NCI-H510A (cell line): ENCODE data around the gene SLC12A5.
"Not testable (repeated sequence)": the region's sequence is repeated elsewhere in the genome, so short reads cannot be mapped to it uniquely, and the experiment has no call there.

Experiments used
- DNase-seq: peaks from one replicate; lab custom pipeline; 2025; lab: John Stamatoyannopoulos, UW

The SLC12A5 gene

DNA sequence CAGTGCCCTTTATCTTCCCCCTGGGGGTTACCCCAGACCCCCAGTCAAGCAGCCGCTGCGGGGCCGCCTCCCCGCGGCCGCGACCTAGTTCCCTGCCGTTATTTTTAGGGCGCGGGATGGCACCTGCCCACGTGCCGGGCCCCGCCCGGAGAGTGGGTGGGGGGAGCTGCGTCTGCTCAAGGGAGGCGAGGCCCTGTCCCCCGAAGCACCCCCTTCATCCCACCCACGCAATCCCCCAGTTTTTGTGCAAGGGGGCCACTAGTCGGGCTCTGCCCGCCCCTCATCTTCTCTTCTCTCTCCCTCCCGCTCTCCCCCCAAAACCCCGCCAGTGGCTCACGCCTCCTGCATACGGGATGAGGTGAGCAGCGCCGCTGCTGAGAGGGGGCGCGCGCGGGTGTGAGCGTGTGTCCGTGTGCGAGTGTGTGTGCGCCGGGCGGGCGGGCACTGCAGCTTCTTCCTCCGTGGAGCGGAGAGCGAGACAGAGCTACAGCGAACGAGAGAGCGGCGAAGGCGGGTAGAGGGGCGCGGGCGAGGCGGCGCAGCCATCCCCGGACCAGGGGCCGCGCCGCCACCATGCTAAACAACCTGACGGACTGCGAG is at the start of gene SLC12A5:
SLC12A5 (plus strand) TSS at position 444 of the 600 bp plus-strand sequence; CDS start at position 574, 130 bp downstream.
- DNase-seq = no peak

DNA sequence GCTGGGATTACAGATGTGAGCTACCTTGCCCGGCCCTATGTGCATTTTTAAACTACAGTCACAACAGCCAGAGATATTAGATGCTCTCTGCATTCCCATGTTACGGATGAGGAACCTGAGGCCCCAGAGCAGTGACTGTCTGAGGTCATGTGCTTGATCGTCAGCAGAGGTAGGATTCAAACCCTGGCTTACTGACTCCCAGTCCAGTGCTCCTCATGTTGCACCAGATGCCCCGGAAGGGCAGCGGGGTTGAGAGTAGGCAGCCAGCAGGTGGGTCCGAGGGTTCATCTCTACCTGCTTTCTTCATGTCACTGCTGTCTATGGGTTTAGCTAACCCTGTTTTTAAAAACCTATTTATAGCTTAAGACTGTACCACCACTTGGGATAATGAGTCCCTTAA is 47.8 kb upstream of the SLC12A5 start:
- DNase-seq = no peak

DNA sequence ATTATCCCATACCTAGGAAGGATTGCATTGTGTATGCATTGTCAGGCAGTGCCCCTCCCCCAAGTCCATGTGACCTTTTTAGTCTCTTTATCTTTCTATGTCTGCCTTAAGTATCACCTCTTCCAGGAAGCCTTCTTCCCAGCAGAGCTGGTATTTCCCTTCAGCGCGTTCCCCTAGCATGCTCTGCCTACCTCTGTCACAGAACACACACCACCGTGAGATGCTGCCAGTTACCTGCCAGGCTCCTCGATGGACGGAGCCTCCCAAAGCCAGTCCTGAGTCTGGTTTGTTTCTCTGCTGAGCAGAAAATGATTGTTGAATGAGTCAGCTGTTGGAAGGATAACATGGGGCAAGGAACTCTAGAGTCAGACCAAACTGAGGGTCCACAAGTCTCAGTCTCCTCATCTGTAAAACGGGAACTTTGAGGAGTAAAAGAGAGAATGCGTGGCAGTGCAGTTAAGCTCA is 45.7 kb upstream of the SLC12A5 start:
- DNase-seq = no peak

DNA sequence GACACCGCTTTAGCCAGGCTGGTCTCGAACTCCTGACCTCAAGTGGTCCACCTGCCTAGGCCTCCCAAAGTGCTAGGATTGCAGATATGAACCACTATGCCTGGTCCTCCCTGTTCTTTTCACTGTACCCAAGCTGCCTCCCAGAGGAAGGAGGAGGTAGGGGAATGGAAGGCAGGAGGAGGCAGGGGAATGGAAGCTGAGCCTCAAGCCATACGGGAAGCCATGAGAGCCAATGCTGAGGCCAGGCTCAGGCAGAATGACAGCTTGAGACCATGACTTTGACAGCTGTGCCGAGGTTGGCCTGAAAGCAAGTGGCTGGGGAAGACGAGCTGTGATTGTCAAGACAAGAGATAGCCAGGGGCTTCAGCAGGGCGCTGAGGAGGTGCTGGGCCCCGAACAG is 43.4 kb upstream of the SLC12A5 start:
- no peak for DNase-seq

DNA sequence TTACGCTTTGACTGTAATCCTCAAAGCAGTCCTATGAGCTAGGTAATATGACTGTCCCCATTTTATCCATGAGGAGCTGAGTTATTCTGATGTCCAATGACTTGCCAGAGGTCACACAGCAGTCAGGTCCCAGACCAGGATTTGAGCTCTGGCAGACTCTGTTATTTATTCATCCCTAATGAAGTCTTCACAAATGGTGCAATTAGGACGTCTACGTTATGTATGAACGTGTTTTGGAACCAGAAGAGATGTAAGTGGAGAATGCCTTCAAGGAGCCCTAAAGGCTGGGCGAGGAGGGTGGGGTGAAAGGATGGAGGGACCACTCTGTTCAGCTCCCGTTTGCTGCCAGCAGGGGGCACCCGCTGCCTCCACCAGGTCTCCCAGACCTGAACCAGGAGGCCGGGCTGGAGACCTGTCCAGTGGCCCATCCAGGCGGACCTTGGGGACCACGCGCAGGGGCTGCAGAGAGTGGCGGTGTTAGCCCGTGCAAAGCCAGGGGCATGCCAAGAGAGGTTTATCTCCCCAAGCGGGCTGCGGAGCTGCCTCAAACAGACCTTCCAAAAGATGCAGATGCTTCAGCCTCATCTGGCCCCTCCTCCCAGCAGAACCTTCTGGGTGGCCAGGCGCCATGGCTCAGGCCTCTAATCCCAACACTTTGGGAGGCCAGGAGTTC is 41.8 kb upstream of the SLC12A5 start:
- no peak for DNase-seq

DNA sequence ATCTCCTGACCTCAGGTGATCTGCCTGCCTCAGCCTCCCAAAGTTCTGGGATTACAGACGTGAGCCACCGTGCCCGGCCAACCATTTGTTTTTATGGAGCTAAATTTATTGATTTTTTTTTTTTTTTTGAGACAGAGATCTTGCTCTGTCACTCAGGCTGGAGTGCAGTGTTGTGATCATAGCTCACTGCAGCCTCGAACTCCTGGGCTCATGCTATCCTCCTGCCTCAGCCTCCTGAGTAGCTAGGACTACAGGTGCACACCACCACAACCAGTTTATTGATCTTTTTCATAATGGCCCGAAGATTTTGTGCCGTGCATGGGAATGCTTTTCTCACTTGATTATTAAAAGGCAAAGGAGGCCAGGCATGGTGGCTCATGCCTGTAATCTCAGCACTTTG is 40.2 kb upstream of the SLC12A5 start:
- not testable (repeated sequence) for DNase-seq

DNA sequence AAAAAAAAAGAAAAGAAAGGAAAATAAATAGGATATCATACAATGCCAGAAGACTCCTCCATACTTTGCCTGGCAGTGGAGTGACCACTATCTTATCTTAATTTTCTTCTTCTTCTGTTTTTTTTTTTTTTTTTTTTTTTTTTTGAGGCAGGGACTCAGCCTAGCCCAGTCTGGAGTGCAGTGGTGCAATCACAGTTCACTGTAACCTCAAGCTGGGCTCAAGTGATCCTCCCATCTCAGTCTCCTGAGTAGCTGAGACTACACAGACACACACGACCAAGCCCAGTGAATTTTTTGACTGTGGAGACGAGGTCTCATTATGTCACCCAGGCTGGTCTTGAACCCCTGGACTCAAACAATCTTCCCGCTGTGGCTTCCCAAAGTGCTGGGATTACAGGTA is 37.4 kb upstream of the SLC12A5 start:
- no peak for DNase-seq

DNA sequence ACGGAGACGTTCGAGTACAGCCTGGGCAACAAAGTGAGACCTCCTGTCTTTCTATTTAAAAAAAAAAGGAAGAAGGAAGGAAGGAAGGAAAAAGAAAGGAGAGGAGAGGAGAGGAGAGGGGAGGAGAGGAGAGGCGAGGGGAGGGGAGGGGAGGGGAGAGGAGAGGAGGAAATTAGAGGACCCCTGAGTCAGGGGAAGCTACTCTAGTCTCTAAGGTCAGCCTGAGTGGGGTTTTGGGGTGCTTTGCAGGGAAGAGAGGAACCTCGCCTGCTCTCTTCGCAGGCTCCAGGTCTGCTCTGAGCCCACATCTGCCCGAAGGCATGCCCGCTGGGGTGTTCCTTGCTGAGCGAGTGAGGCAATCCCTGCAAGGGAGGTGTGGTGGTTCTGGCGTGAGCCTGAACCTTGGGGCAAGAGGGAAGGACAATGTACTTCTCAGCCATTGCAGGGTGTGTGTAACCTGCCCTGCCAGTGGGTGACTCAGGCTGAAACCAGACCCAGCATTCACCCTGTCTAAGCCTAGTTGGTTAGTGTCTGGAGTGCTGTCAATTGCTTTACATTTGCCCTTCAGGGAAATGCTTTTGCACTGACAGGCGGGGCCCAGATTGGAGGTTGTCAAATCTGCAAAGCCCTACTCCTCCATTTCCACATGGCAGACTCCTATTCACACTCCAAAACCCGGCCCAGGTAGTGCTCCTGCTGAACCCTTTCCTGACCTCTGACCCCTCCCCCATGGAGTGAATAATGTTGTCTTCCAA is 35.6 kb upstream of the SLC12A5 start:
- no peak for DNase-seq

DNA sequence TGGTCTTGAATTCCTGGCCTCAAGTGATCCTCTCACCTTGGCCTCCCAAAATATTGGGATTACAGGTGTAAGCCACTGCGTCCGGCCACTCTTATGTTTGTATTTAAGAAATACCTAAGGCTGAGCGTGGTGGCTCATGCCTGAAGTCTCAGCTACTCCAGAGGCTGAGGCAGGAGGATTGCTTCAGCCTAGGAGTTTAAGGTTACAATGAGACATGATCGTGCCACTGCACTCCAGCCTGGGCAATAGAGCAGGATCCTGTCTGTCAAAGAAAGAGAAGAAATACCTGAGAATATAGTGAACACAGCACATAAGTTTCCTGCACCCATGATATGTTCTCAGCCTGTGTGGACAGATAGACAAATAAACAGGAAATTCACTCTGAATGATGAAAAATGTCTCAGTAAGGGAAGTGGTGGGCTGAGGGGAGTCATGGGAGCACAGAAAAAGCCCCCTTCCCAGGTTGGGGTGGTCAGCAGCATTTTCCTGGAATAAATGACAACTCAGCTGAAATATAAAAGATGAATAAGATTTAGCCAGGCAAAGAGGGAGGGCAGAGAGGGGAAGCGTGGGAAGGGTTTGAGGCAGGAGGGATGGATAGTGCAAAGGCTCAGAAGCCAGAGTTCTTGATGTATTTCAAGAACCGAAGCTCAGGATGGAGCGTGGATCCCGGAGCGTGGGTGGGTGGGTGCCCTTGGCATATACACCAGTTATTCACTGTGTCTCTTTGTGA is 34.1 kb upstream of the SLC12A5 start:
- DNase-seq = no peak

DNA sequence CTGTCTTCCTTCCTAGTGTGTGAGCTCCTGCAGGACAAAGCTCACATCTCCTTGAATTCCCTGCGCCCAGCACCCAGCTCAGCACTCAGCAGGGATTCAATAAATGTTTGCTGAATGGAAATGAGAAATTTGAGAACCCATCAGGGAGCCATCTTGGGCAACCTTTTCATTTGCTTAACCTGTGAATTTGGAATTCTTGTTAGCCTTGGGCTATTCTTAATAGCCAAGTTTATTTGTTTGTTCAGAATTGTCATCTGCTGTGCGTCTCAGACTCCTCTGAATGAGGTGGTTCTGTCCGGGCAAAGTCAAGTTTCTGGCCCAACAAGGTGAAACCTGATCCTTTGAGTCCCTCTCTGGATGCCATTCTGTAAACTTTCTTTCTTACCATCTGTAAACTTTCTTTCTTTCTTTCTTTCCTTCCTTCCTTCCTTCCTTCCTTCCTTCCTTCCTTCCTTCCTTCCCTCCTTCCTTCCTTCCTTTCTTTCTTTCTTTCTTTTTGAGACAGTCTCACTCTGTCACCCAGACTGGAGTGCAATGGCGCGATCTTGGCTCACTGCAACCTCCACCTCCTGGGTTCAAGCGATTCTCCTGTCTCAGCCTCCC is 33.4 kb upstream of the SLC12A5 start:
- not testable (repeated sequence) for DNase-seq

DNA sequence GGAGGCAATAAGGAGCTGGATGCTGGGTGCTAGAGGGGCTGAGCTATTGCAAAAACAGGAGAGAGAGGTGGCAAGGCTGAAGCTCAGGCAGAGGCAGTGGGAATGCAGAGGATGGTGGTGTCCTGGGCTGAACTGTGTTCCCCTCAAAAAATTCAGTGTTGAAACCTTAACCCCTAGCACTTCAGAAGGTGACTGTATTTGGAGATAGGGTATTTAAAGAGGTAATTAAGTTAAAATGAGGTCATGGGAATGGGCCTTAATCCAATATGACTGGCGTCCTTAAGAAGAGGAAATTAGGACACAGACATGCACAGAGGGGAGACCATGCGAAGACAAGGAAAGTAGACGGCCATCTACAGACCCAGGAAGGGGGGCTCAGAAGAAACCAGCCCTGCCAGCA is 31.8 kb upstream of the SLC12A5 start:
- DNase-seq = no peak

DNA sequence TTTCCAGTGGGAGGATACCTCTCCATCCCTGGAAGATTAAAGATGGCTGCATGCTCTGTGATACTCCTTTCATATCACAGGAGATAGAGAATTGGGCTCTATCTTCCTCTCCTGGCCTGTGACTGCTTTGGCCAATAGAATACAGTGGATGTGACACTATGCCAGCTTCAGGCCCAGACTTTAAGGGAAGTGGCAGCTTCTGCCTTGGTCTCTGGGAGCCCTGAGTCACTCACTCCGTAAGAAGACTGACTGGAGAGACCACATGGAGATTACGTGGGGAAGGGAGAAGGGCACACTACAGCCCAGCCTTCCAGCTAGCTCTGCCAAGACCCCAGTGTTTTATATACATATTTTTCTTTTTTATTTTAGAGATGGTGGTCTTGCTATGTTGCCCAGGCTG is 30.7 kb upstream of the SLC12A5 start:
- DNase-seq = no peak

DNA sequence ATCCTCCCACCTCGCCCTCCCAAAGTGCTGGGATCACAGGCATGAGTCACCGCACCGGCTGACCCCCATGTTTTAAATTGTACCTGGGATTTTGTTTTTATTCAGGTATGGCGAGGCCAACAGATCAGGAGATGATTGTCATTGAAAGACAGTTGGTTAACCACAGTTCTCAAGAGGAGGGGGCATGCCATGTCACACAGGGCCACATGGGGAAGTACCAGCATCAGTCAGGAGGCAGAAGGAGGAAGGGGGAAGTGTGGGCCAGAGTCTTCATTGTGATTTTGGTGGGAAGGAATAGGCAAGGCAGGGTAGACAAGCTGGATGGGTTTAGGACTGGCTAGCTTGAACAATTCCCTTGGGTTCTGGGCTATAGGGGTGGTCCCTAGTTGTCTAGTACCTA is 30.3 kb upstream of the SLC12A5 start:
- DNase-seq = no peak

DNA sequence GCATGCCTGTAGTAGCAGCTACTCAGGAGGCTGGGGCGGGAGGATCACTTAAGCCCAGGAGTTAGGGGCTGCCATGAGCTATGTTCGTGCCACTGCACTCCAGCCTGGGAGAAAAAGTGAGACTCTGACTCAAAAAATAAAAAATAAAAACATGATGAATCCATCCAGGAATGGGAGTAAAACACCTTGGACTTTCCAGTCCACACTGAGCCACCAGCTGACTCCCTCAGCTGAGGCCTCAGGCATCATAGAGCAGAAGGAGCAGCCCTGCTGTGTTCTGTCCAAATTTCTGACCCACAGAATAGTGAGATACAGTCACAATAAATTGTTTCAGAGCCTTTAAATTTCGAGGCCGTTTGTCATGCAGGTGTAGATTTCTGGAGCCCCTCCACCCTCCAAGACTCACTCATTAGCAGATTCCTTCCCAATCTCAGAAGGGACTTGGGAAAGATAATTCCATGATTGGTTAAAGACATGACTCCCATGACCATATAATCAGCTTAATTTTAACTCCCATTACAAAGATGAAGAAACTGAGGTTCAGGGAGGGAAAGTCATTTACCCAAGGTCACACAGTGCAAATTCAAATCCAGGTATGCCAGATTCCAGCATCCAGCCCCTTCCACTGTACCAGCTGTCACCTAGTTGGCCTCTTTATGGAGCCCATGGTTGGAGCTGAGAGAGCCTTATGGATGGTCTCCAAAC is 29.3 kb upstream of the SLC12A5 start:
- no peak for DNase-seq

DNA sequence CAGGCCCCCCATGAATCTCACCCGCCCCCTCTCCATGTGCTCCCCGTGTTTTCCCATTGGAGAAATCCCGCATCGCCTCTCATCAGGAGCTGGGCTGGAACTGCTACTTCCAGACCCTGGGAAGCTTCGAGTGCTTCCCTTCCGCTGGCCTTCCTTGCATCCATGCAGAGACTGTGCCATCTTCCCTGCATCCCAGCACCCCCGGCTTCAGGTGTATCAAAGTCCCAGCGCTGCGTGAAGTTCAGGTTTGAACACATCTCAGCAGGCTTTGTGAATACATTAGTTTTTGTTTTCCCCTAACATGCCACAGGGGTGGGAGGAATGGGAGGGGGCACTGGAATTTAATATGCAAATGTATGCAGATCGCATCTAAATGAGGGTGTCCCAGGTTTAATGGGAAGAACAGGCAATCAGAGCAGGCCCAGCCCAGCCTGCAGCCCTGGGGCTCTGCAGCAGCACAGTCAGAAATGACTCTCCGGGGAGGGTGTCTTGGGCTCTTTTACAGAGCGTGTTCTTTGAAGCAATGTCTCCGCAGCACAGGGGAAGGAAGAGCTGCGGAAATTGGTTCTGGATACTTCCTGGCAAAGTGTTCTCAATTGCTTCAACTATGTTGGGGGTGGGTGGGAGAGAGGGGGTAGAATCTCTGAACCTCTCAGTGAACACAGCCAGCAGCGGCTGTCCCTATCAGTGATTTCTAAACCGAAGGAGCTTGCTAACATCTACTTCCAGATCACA is 28.6 kb upstream of the SLC12A5 start:
- DNase-seq = no peak

DNA sequence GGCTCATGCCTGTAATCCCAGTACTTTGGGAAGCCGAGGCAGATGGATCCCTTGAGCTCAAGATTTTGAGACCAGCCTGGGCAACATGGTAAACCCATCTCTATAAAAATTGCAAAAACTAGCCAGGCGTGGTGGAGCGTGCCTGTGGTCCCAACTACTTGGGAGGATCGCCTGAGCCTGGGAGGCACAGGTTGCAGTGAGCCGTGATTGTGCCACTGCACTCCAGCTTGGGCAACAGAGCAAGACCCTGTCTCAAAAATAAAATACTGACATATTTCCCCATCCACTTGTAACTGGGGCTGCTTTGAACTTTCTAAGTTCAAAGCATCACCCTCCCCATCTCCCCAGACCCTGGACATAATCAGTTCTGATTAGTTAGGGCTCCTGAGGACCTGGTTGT is 27.5 kb upstream of the SLC12A5 start:
- DNase-seq = no peak

DNA sequence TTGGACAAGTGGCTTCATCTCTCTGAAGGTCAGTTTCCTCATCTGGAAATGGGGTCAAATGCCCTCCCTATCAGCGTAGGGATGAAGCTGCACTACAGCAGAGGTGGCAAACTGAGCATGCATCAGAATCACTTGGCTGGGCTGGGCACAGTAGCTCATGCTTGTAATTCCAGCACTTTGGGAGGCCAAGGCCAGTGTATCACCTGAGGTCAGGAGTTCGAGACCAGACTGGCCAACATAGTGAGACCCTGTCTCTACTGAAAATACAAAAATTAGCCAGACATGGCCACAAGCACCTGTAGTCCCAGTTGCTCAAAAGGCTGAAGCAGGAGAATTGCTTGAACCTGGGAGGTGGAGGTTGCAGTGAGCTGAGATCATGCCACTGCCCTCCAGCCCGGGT is 27.0 kb upstream of the SLC12A5 start:
- DNase-seq = no peak

DNA sequence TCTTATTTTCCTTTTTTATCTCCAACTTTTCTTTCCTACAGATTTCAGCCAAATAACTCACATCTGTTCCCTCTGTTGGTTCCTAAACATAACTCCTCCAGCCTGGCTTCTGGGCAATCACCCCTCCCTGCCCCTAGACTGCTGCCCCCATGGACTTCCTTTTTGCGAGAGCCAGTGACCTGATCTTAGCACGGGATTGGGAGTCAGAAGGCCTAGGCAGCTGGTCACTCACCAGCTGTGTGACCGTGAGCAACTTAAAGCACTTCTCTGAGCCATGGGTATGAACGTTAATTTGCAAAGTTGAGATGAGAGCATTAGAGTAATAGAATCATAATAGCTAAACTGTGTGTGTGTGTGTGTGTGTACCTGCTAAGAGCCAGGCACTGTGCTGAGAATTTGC is 24.8 kb upstream of the SLC12A5 start:
- DNase-seq = no peak

DNA sequence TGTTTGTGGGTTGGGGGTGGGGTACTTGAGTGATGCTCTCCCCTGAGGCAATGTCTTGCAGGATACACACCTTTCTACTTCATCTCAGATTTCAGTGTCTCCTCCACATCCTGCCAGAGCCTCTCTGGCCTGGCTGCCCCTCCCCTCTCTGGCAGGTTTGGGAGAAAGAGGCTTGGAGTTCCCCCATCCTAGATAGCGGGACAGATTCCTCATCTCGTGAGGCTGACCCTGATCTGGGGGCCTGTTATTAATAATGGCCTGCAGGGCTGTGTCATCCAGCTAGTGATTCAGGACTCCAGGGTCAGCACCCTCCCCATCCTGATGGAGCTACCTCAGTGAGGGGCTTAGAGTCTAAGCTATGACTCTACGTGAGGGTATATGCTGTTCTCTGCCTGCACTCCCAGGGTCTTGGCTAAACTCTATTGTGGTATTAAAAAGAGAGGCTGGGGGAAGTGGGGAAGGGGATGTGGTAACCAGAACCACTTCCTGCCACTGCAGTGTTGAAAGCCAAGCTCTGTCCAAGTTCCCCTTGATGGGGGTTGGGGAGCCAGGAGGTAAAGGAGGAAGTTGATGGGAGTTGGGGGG is 24.0 kb upstream of the SLC12A5 start:
- no peak for DNase-seq

DNA sequence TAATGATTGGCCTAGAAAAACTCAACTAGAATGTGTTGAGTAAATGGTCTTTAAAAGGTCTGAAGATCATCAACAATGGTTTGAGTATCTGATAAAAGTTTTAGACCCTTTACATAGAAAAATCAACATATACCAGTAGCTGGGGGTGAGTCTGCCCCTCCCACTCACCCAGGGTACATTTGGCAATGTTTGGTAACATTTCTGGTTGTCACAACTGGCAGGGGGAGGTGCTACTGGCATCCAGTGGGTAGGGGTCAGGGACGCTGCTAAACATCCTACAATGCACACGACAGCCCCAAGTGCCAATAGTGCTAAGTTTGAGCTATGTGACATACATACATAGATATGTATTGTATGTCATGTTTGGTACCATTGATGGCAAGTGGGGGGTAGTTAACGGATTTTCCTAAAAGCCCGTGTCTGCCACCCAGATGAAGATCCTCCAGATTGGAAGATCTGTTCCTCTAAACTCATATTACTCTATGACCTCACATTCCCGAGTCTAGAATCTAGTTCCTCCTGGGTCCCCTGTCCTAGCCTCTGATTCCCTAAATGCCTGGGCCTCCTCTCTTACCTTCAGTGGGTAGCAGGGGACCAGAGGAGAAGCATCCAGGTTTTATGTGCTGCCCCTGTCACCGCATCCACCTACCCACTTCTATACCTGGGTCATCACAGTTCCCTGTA is 22.9 kb upstream of the SLC12A5 start:
- DNase-seq = no peak
